ENCODE data around the gene CHTOP. TPM values are rescaled to one million over a fixed set of nuclear protein-coding genes. Genes with fewer than 3 reads are reported as not detected.

CHTOP gene
- total RNA-seq, 1 experiment from 2014 or later, result 83.9 TPM

DNA sequence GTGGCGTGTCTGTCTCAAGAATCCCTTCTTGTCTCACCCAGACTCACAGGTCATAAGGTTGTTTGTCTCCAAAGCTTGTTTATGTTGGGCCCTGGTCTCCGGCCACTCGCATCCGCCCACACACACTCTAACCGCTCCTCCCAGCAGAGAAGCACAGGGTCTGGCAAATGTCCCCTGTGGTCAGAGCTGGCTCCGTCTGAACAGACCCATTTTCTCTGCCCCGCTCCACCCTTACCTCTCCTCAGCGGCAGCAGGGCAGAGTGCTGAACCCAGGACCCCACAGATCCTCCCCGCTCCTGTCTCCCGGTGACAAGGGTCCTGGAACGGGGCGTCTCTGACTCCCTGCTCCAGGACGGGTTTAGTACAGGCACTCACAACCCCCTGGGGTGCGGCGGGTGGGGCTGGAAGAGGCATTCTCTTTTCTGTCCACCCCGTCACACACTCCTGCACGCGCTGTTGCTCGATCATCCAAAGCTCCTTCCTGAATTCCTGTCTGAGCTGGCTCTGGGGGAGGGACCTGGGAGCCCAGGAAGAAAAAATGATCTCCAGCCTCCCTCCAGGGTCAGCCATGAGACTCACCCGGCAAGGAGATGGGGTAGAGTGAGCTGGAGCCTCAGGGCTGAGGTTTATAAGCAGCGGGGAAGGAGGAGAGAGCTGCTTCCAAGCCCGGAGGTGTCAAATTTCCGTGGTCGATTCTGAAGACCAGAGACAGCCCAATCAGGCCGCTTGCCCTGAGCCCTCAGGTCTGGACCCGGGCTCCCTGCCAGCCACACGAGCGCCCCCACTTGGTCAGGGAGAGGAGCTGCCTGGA lies 6.8 kb upstream of the CHTOP start, which contains the start of gene S100A13:
S100A13 (minus strand) TSS at position 602 of the 811 bp plus-strand sequence. CDS start 1,033 bp downstream, outside the sequence.
- H3K27me3 ChIP-seq (ENCODE audit: insufficient read depth, low read depth), result no peaks in the 10 kb centered on the region
- no peaks in the 10 kb centered on the region for H3K9me2 ChIP-seq (ENCODE audit: insufficient read depth)
- peaks cover 19% of the 10 kb centered on the region; the same call in 1 of the 2 replicates for H3K36me3 ChIP-seq (ENCODE audit: low read depth)
- H3K27ac ChIP-seq, result peak within 1 kb of the TSS; percentile 88
- H3K4me2 ChIP-seq, result peak within 1 kb of the TSS; percentile 100
- H3K79me2 ChIP-seq (ENCODE audit: low read depth), result peaks cover 36% of the 10 kb centered on the region
- peaks cover 31% of the 10 kb centered on the region for H3K4me1 ChIP-seq (replicated peaks; ENCODE audit: insufficient read depth)
- TSS peak; percentile 65 for BruUV-seq (replicated peaks)
- intact Hi-C loops (cut with micrococcal nuclease; ENCODE audit: unreplicated experiment), result loop anchor here (1.0 to 2.0 kb wide), 4 partner anchors 19 to 116 kb away; no protein-coding TSS in a partner anchor
- H3K4me3 ChIP-seq, result peak within 1 kb of the TSS; percentile 69
- no peaks in the 10 kb centered on the region for H4K20me1 ChIP-seq (ENCODE audit: insufficient read depth)
- TF ChIP-seq EZH2 (IDR thresholded peaks at IDR 0.05; ENCODE audit: low read depth), result no peak
- TF ChIP-seq, protein P1, sequence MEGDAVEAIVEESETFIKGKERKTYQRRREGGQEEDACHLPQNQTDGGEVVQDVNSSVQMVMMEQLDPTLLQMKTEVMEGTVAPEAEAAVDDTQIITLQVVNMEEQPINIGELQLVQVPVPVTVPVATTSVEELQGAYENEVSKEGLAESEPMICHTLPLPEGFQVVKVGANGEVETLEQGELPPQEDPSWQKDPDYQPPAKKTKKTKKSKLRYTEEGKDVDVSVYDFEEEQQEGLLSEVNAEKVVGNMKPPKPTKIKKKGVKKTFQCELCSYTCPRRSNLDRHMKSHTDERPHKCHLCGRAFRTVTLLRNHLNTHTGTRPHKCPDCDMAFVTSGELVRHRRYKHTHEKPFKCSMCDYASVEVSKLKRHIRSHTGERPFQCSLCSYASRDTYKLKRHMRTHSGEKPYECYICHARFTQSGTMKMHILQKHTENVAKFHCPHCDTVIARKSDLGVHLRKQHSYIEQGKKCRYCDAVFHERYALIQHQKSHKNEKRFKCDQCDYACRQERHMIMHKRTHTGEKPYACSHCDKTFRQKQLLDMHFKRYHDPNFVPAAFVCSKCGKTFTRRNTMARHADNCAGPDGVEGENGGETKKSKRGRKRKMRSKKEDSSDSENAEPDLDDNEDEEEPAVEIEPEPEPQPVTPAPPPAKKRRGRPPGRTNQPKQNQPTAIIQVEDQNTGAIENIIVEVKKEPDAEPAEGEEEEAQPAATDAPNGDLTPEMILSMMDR (conservative IDR thresholded peaks at IDR 0.05), result no peak; the same call in 1 of the 2 replicates
- H3F3A ChIP-seq (ENCODE audit: insufficient read depth, low read depth), result peaks cover 17% of the 10 kb centered on the region
- POLR2A ChIA-PET (ENCODE audit: unreplicated experiment), result interaction anchor here (0.6 to 2.4 kb wide), 11 partner anchors 12 to 336 kb away, joined by 3 to 32 read pairs (median 6); partner anchors contain the start of genes S100A14, S100A16 and SLC39A1
- H3K9me3 ChIP-seq (ENCODE audit: insufficient read depth, low read depth), result no peaks in the 10 kb centered on the region
- H2AFZ ChIP-seq, result peak within 1 kb of the TSS; percentile 74
- CTCF ChIA-PET, result interaction anchor here (0.5 to 1.9 kb wide), 16 partner anchors 8 to 375 kb away, joined by 3 to 19 read pairs (median 6); partner anchors contain the start of genes S100A14 and S100A16
- DNase-seq, result peak; percentile 91 to 95

DNA sequence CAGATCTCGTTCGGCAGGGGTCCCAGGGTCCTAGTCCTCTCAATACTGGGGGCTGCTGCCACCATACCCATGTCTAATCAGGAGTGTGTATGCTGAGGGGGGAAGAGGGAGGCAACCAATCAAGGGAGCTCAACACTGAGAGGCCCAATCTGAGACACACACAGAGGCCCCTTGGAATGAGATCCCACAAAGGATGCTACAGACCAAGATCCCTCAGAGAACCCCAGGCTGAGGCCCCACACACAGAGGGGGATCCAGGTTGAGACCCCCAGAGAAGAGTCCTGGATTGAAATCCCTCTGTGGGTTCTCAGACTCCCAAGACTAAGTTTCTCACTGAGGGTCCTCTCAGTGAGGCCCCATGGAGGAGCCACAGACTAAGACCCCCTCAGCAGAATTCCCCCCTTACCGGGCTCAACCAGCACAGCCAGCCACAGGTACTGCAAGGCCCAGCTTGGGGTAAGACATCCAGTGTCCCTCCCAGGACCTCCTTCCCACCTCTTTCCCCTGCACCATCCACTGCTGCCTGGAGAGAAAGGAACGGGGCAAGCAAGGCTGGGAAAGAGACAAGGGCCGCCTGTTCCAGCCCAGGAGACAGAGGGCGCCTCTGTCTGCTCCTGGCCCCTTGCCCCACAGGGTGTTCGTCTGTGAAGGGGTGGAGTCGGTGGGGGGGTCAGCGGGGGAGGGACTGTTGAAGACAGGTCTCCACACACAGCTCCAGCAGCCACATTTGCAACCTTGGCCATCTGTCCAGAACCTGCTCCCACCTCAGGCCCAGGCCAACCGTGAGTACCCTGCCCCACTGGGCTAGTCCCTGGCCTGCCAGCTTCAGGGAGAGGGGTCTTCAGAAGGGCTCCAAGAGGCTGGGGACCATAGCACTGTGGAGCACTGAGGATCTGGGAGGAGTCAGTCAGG lies 5.9 kb upstream of the CHTOP start, which contains the start of gene S100A1:
S100A1 (plus strand) TSS at position 720 of the 912 bp plus-strand sequence. CDS start 2,088 bp downstream, outside the sequence.
- Histone ChIP-seq H4K20me1 (ENCODE audit: insufficient read depth) (no peaks in the 10 kb centered on the region), H3K36me3 (ENCODE audit: low read depth) (peaks cover 14% of the 10 kb centered on the region; the same call in 1 of the 2 replicates), H3K4me3 (peak within 1 kb of the TSS; percentile 69), H2AFZ (no peak within 1 kb of the TSS), H3K27me3 (ENCODE audit: insufficient read depth, low read depth) (no peaks in the 10 kb centered on the region), H3F3A (ENCODE audit: insufficient read depth, low read depth) (peaks cover 17% of the 10 kb centered on the region), H3K9me3 (ENCODE audit: insufficient read depth, low read depth) (no peaks in the 10 kb centered on the region), H3K4me2 (peak within 1 kb of the TSS; percentile 100), H3K27ac (peak within 1 kb of the TSS; percentile 88), H3K9me2 (ENCODE audit: insufficient read depth) (no peaks in the 10 kb centered on the region), H3K4me1 (replicated peaks; ENCODE audit: insufficient read depth) (peaks cover 32% of the 10 kb centered on the region), H3K79me2 (ENCODE audit: low read depth) (peaks cover 36% of the 10 kb centered on the region)
- intact Hi-C loops (cut with micrococcal nuclease; ENCODE audit: unreplicated experiment), result loop anchor here (1.0 to 2.0 kb wide), 4 partner anchors 20 to 117 kb away; no protein-coding TSS in a partner anchor
- POLR2A ChIA-PET (ENCODE audit: unreplicated experiment), result interaction anchor here (0.6 to 2.4 kb wide), 9 partner anchors 12 to 335 kb away, joined by 3 to 32 read pairs (median 6); partner anchors contain the start of genes S100A14, S100A16 and SLC39A1
- BruUV-seq (replicated peaks), result no TSS peak
- TF ChIP-seq EZH2 (IDR thresholded peaks at IDR 0.05; ENCODE audit: low read depth), result no peak
- TF ChIP-seq, protein P1 (conservative IDR thresholded peaks at IDR 0.05), result peak; percentile 93
- CTCF ChIA-PET, result interaction anchor here (0.5 to 1.9 kb wide), 16 partner anchors 9 to 375 kb away, joined by 3 to 19 read pairs (median 6); partner anchors contain the start of genes S100A14 and S100A16
- no peak for DNase-seq

All from PC-9 (cell line).